IPS DF 19.7 (cell line): ENCODE results near the gene HBS1L.

Experiments
- DNase-seq: peaks from one replicate; pipeline ENCODE4 v3.0.0-alpha.2; 2013; ENCODE audit warnings: low read depth, low spot score

HBS1L gene

DNA sequence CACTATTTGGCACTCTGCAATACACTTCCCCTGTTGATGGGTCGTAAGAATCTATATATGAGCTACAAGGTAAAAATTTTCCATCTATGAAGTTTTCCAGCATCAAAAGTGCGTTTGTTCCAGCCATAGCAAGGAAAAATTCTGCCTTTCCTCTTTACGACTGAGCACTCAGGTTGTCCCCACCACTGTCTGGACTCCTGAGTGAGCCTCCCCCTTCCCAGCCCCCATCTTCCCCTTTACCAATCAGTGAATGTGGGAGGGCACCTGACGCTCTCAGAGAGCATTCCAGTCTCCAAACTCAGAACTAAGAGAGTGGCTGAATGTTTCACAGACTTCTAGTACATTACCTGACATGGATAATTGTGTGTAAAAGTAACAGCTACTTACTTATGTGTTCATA, 104.7 kb downstream of the HBS1L start, which contains the start of gene ALDH8A1:
TSS of gene ALDH8A1 (minus strand) at position 175 of the 400 bp plus-strand sequence. CDS start at position 127, 48 bp downstream.
- DNase-seq: no peak

DNA sequence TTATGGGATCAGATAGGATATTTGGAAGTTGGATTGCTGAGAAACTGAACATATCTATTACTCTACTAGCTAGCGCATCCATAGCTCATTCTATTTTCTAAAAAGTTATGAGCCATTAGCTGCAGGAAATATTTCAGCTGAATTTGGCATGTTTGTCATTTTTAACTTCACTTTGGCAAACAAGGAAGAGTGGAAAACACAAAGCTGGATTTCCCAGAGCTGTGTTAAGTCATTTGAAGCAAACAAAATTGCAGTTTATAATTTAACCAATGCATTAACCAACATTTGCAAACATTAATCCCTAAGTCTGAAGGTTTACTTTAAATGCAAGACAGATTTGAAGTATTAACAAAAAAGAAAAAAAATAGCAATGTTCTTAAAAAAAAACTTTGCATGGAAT, 105.9 kb downstream of the HBS1L start:
- no peak for DNase-seq

DNA sequence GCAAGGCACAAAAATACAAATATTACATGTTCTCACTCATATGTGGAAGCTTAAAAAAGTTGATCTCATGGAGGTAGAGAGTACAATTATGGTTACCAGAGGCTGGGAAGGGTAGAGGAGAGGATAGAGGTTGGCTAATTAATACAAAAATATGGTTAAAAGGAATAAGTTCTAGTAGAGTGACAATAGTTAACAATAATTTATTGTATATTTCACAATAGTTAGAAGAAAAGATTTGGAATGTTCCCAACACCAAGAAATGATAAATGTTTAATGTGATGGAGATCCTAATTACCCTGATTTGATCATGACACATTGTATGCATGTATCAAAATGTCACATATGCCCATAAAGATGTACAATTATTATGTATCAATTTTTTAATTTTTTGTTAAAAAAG, 106.5 kb downstream of the HBS1L start:
- DNase-seq: no peak

DNA sequence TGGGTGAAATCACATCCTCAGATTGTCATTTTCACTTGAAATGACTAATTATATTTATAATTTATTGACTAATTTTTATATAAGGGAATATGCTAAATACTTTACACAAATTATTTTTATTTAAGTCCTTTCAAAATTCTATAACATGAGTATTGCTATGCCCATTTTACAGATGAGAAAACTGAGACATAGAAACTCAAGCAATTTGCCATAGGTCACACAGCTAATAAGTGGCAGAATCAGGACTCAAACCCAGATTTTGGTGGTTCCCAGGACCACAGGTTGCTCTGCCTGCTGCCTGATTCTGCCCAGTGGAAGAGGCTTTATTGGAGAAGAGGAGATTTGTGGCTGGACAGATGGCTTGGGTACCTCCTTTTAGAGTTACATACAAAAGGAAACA, 109.6 kb downstream of the HBS1L start:
- DNase-seq: no peak

DNA sequence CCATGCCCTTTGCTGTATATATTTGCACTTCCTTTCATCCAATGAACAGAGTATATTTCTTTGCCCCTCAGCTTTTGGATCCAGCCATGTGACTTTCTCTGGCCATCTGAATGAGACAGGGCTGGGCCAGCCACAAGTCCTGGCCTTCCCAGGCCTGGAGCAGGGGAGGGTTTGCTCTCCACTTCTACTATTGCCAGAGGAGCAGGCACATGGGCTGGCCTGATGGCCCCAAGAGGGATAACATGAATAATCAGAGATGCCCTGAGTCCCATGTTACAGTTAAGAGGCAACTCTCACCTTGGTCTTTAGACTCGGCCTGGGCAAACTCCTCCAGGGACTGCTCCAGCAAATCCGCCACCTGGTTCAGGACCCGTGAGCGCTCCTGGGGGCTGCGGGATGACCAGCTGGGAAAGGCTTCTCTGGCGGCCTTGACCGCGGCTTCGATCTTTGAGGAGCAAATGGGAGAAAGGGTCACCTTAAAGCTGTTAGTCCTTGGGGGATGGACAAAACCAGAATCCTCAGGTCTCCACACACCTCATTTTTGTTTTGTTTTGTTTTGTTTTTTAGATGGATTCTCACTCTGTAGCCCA, 111.0 kb downstream of the HBS1L start:
- no peak for DNase-seq

DNA sequence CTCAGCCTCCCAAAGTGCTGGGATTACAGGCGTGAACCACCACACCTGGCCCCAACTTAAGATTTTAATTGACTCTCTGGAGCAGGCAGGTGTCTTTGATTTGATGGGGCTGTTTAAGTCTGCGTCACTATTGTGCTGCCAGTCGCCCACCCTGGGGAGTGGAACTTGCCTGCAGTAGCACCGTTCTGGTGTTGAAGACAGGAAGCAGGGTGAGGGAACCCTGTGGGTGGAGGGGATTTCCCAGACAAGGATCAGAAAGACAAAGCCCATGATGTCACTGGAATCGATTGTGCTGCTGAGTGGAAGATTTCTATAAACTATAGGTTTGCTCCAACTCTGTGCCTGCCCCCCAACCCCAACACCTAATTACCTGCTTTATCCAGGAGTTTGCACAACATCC, 115.7 kb downstream of the HBS1L start:
- DNase-seq: no peak

DNA sequence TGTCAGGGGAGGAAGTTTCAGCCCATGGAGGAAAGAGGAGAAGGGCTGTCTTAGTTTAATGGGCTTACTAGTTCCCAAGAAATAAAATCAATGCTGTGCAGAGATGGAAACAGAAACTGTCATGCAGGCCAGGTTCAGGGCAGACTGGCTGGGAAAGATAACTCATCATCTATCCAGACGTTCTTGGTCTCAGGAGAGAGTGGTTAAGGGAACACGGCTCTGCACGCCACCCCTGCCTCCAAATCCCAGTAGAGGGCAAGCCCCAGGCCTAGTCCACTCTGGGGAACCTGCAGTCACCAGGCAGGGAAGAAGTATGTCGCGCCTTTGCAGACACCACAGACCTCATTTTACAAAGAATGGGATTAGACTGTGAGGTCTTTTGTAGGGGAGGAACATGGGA, 117.2 kb downstream of the HBS1L start:
- DNase-seq: no peak

DNA sequence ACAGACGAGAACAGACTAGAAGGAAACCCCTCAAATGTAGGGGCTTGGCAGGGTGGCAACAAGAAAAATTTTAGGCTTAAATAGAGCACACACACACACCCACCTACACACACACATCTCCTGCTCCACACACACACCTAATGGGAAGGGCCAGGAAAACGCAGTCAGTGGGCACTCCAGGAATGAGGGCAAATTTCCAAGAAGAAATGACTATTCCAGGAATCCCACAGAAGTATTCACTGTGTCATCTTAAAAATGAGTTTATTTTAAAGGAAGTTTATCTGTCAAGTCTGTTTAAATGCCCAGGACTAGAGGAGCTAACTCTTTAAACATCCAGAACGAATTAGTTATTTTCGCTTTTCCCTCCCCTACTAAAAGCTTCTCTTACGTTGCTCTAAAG, 117.7 kb downstream of the HBS1L start:
- no peak for DNase-seq

DNA sequence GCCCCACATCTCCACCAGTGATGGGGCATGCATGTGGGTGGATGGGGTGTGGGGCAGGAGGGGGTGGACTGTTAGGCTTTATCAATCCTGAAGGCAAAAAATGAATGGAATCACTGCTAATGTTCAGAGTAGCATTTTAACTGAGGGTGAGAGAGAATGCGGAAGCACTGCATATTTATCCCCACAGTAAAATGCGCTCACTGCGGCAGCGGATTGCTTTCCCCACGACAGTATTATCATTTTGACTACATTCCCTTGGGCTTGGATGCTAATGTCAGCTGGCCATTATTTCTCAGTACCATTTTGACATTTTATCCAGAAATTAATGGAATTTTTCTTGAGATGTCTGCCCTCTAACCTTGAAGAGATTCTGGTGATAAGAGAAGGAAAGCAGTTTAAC, 118.1 kb downstream of the HBS1L start:
- DNase-seq: no peak

DNA sequence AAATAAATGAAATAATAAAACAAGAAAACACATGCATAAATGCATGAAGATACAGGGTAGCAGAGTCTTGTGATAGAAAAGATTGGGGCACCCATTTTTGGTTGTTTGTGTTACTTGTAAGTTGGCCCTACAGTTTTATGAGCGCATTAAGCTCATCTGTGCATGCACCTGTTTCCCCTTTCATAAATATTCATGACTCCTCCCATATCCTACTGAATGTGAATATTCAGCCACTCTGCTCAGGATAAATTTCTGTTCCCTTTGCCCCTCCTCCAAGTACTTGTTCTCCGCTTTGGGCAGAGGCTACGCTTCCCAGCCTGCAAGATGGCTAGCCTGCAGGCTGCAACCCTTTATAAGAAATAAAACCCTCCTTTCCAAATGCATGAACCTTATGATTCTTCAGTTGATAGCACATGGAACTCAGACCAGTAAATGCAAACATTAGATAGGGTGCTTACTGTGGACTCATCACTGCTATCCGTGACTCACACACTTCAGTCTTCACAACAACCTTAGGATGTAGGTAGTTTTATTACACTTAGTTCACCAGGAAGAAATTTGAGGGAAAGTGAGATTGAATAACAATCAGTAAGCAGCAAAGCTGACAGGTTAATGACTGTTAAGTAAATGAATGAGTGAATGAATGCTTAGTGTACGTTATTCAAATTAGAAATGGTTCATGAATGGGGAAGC, 119.7 kb downstream of the HBS1L start:
- DNase-seq: no peak

DNA sequence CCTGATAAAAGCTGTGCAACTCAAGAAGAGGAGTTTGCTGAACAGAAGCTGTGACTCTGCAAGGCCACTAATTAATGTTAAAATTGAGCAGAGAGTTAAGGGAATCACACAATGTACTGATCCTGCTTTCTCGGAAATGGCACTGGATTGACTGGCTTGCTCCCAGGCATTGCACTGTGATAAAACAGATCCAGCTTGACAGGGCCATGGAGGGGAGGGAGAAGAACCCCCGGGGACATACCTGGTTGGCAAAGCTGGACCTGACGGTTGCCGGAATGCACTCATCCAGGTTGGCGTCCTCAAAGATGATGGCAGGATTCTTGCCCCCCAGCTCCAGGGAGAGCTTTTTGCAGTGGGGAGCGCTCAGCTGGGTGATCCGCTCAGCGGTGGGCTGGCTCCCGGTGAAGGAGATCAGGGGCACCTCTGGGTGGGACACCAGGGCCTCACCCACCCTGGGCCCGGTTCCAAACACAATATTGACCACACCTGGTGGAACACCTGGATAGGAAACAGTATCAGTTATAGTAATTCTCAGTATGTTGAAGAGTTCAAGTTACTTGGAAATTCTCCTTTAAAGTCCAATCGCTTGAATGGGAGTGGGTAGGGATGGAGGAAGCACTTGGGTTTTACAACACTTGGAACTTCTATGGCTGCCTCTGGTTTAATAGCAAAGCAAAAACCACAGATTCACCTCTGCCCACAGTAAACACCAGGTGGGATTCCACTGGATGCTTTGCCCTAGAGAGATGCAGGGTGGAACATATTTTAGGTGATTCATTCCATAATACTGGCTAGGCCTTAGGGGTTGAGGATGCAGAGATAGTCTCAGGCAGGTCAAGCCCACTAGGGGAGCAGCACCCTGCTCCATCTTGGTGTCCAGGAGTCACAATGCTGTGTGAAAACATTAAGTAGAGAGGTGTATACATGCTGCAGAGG, 121.8 kb downstream of the HBS1L start:
- no peak for DNase-seq

DNA sequence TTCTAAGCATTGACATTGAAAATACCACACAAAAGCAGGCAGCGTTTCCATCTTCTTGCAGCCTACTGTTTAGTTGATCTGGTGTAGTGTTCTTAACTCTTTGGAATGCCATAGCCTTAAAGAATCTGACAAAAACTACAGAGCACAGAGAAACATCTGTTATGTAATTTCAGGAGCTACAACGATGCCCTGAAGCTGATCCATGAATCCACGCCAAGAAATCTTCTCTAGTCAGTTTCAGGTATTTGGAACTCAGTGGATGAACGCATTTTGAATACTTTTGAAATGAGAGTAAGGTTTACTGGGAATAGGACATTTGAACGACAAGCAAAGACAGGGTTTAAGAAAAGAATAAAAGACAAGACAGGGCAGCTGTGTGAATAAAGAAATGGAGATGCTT, 122.5 kb downstream of the HBS1L start:
- DNase-seq: no peak

DNA sequence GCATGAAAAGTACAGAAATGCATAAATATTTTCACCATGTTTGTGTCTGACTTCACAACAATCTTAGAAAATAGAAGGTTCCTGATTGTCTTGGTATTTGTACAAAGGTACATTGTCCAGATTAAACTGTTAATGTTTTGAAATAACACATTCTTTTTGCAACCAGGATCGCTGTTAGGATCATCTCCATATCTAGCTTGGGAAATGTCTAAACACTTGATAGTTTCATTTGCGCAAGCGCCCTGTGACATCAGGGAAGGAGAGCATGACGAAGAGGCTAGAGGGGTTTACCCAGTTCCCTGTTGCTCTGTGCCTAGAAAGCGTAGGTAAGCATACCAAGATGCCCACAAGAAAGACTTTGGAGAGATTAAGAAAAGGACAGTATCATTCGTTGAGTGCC, 124.2 kb downstream of the HBS1L start:
- DNase-seq: no peak

DNA sequence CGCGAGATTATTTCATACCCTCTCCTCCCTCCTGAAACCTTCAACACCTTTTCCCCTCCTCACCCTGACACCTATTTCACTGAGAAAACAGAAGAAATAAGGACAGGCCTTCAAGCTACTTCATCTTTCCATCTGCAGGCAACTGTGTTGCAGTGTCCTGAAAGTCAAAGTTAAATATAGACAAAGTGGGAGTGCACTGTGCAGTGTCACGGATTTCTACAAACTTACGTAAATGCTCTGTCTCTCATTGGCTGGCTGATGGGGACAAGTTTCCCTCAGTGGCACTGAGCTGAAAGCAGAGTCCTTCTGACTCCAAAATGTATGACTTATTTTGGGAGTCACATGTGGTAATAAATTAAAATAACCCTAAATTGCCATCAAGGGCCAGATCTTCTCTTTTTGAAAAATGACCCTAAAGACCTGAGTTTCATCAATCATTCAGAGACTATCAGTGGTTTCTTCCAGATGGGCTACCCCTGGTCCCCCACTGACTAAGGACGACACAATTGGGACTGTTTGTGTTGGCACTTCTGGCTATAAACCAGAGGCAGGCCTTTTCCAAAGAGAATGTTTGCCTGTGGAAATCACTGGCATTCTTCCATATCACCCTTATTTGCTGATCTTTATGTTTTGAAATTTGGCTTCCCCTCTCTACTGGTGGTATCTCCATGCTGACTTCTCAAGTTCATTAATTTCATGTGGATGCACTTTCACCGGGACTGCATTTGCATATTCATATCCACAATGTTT, 126.3 kb downstream of the HBS1L start:
- DNase-seq: no peak

DNA sequence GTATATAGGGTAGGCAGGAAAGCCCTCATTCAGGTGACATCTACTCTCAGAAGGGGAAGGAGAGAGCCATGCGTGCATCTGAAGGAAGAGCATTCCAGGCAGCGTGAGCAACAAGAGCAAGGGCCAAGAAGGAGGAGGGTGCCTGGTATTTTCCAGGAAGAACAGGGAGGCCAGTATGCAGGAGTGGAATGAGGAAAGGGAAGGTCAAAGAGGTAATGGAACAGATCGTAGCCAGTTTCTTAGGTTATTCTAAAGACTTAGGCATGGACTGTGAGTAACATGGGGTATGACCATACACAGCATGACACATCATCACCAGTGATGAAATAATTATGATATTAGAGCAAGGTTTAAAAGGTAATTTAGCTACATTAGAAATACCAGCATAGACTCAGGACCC, 128.8 kb downstream of the HBS1L start:
- no peak for DNase-seq

DNA sequence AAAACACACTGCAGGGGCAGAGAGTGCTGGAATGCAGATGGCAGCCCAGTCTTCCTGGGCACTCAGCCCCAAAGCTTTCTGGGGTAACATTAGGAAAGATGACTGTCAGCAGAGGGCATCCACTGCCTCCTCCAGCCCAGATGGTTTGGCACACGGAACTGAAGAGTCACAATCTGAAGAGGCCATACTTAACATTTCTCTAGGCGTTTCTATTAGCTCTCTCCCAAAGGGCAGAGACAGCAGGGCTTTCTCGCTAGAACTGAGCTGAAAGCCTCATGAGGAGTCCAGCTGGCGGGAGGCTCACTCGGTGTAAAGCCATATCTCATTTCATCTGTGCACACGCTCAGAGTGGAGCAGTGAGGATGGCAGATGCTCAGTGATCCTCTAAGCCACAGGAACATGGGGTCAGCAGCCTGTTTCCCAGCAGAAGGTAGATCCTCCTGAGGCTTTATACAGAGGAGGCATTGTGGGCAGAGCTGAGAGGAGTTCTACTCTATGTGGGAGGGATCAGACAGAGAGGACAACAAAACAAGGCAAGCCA, 132.8 kb downstream of the HBS1L start:
- DNase-seq: no peak

DNA sequence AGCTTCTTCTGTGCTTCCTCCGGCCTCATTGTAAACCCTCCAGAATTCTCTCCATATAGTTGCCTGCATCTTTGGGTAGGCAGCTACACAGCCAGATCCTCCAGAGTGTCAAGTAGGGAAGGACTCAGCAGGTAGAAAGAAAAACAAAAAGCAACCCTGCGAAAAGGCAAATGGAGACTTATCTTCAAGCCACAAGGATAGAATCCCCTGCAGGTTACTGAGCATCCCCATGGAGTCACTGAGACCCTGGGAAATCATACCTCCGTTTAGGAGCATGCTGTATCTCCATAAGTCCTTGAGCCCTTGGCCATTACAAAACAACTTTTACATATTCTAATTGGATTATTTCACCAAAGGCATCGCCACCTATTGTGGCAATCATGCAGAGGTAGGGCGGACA, 133.3 kb downstream of the HBS1L start:
- DNase-seq: no peak

DNA sequence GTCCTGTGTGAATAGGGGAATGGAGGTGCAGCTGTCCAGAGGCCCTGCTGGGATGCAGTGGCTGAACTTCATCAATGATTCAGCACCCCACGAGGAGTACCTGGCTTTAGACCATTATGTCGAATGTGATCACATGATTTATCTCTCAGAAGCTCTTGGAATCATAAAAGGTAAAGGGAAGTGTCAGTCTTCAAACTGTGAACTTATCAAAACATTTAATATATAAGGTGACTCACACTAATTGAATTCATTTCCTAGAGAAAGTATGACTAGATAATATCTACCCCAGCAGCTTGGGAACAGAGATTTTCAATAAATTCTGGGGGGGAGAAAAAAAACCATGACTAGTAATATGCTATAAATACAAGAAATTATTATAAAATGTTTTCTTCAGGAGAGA, 134.2 kb downstream of the HBS1L start:
- no peak for DNase-seq

DNA sequence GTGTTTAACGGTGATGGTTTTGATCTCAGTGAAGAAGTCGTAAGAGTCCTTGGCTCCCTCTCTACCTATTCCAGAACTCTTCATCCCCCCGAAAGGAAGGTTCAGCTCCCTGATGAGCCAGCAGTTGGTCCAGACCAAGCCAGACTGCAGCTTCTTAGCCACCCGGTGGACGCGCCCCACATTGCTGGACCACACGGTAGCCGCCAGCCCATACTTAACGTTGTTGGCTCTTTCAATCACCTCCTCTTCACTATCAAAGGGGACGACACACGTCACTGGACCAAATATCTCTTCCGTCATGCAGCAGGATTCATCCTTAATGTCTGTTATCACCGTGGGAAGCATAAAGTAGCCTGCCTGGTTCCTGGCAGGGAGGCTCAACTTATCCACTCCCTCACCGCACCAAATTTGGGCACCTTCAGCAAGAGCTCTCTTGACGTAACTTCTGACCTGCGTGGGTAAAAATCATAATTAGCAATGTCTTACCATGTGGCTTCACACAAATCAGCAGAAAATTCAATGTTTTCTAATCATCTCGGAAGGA, 136.1 kb downstream of the HBS1L start:
- DNase-seq: no peak

DNA sequence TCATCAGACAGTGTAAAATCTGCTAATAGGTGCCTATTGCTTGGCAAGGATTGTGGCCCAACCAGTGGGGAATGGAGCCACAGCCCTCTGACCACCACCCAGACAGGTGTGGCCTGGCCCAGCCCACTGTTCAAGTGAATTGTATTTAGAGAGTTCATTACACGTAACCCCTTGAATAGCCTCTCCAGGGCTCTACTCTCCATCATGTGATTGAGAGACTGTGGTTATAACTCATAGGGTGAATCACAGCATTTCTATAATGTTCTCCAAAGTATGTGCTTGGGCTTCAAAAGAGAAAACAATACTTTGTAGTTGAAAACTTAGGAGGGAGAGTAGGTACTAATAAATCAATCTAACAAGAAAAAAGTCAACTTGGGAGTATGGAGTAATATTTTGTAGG, 143.1 kb downstream of the HBS1L start:
- DNase-seq: no peak

DNA sequence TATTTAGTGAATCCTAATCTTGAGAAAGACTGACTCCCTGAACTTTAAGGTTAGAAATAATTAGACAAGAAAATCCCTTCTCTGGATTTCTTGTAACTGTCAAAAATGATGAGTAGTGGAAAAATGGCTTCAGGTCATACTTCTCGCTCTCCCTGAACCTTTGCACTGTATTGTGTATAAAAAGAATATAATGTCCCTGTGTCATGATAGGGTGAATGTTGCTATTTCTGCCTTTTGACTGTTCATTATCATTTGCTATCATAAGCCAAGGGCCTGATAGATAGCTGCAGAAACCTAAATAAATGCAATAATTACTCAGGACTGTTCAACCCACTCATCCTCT, 144.1 kb downstream of the HBS1L start:
- no peak for DNase-seq
